Type B pancreatic cell (in vitro differentiated cells): ENCODE results near the gene DRAXIN. TPM values are rescaled to one million over a fixed set of nuclear protein-coding genes. Genes with fewer than 3 reads are reported as not detected.

Experiments
- DNase-seq: peaks from one replicate; pipeline ENCODE4 v3.0.0; 2021; ENCODE audit warnings: mixed read lengths; ENCODE audit not compliant: unreplicated experiment; ENCODE audit errors: extremely low spot score
- H3K27ac Mint-ChIP-seq: 2 replicates; pipeline ENCODE4 v1.8.0; 2021; ENCODE audit warnings: mild to moderate bottlenecking, mixed read lengths
- H3K27me3 Mint-ChIP-seq: 2 replicates; pipeline ENCODE4 v1.8.0; 2021; ENCODE audit warnings: mixed read lengths
- H3K36me3 Mint-ChIP-seq: 2 replicates; pipeline ENCODE4 v1.8.0; 2021; ENCODE audit warnings: mixed read lengths
- H3K4me1 Mint-ChIP-seq: one replicate; pipeline ENCODE4 v1.8.0; 2021; ENCODE audit warnings: mixed read lengths; ENCODE audit not compliant: unreplicated experiment
- H3K4me3 Mint-ChIP-seq: 2 replicates; pipeline ENCODE4 v1.8.0; 2021; ENCODE audit warnings: mild to moderate bottlenecking, mixed read lengths
- H3K9me3 Mint-ChIP-seq: 2 replicates; pipeline ENCODE4 v1.8.0; 2021; ENCODE audit warnings: mixed read lengths
- CTCF ChIP-seq: fragments of 200-600 bp; sonication (generic); conservative IDR thresholded peaks from 2 replicates; pipeline ENCODE4 v1.5.0; 2021; ENCODE audit warnings: antibody characterized with exemption, mild to moderate bottlenecking
- total RNA-seq: library from RNA; stranded (reverse); gene quantifications from 2 replicates; pipeline ENCODE4 v1.2.1, GENCODE V29; 2021; ENCODE audit warnings: low replicate concordance

Gene DRAXIN
- total RNA-seq, 1 donor from 2014 or later: 13.5 TPM

GRCh38 chr1:11704691-11705475 is 13.4 kb downstream of the DRAXIN start:
- peaks cover 10% of the 10 kb centered on the region for H3K27me3 Mint-ChIP-seq
- H3K36me3 Mint-ChIP-seq: no peaks in the 10 kb centered on the region
- H3K4me1 Mint-ChIP-seq: peaks cover 21% of the 10 kb centered on the region
- H3K9me3 Mint-ChIP-seq: no peaks in the 10 kb centered on the region
- TF ChIP-seq CTCF: no peak
- H3K4me3 Mint-ChIP-seq: no peak overlapping the region
- no peak overlapping the region for H3K27ac Mint-ChIP-seq
- DNase-seq: no peak

DNA sequence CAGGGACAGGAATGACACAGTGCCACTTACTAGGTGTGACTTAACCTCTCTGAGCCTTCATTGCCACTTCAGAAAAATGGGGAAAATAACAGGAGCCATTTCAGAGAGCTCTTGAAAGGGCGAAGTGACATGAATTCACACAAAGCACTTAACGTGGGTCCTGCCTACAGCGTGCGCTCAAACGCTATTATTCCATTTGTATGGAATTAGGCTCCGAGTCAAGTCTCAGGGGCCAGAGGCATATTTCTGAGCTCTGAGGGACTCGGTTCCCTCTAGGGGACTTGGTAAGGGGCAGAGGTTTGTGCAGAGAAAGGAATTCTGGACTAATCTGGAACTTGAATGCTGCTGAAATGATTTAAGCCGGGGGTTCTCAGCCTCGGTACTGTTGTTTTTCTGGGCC is 14.1 kb downstream of the DRAXIN start:
- DNase-seq: no peak
- Mint-ChIP-seq H3K4me3 (no peak overlapping the region), H3K9me3 (no peaks in the 10 kb centered on the region), H3K4me1 (peaks cover 21% of the 10 kb centered on the region), H3K27ac (no peak overlapping the region), H3K27me3 (peaks cover 10% of the 10 kb centered on the region), H3K36me3 (no peaks in the 10 kb centered on the region)
- TF ChIP-seq CTCF: no peak

- H3K36me3 Mint-ChIP-seq: no peaks in the 10 kb centered on the region
- no peak overlapping the region for H3K27ac Mint-ChIP-seq
- H3K4me1 Mint-ChIP-seq: peaks cover 16% of the 10 kb centered on the region
- H3K27me3 Mint-ChIP-seq: peaks cover 10% of the 10 kb centered on the region
- H3K9me3 Mint-ChIP-seq: no peaks in the 10 kb centered on the region
- no peak overlapping the region for H3K4me3 Mint-ChIP-seq
- no peak for DNase-seq
- no peak for TF ChIP-seq CTCF
Measured at GRCh38 chr1:11706292-11706691, 14.8 kb downstream of the DRAXIN start.

DNA sequence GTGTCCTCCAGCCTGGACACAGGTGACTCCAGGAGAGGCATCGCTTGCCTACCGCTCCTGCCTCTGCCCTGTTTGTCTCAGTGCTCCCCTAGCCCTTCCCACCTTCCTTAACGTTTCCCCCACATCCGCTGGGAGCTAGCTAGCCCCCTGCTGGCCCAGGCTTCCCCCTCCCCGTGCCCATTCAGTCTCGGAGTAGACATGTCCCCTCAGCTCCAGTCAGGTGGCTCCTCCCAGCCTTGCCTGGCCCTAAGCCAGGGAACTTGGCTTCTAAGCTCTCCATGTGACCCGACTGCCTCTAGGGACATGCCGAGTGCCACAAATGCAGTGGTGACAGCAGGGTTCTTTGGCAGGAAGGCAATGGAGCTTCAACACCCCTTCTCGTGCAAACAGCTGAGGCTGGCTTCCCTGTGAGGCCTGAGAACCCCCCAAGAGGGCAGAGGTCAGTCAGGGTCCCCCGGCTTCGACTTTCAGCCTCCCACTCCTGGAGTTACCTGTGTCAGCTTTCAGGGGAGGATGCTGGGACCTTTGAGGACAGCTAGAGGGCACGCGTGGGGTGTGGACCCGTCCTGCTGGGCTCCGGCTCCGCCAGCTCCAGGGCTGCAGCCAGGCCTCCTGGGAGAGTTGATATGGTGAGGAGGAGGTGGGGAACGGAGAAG is 16.2 kb downstream of the DRAXIN start:
- DNase-seq: no peak
- Mint-ChIP-seq H3K4me1 (peaks cover 14% of the 10 kb centered on the region), H3K4me3 (no peak overlapping the region), H3K9me3 (no peaks in the 10 kb centered on the region), H3K27me3 (peaks cover 10% of the 10 kb centered on the region), H3K27ac (no peak overlapping the region), H3K36me3 (no peaks in the 10 kb centered on the region)
- no peak for TF ChIP-seq CTCF

DNA sequence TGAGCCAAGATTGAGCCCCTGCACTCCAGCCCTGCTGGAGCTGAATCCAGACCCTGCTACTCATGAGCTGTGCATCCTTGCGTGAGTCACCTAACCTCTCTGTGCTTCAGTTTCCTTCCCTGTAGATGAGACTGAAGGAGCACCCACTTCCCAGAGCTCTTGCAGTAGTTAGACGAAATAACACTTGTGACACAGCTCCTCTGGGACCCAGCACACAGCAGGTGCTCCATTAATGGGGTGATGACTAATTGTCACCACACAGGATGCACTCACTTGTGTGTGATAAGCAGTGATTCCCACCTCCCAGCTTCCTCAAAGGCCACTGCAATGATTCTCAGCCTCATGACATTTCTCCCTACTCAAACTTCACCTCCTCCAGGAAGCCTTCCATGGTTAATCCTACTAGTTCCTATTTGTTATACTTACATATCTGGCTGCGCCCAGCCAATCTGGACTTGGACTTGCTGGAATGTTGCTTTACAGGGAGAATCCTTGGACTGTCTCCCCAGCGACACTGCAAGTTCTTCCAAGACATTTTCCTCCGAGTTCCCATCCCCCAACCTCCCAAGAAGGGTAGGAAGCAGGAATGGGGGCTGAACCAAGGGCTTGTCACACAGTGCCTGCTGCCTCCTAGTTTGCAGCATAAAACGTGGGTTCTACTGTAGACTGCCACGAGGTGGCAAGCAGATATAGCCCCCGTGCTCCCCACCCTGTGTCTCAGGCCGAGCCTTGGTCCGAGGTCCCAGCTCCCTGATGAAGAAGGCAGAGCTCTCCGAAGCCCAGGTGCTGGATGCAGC is 17.2 kb downstream of the DRAXIN start:
- H3K4me1 Mint-ChIP-seq: peaks cover 14% of the 10 kb centered on the region
- H3K36me3 Mint-ChIP-seq: no peaks in the 10 kb centered on the region
- DNase-seq: no peak
- TF ChIP-seq CTCF: no peak
- H3K27ac Mint-ChIP-seq: no peak overlapping the region
- H3K9me3 Mint-ChIP-seq: no peaks in the 10 kb centered on the region
- peaks cover 7% of the 10 kb centered on the region for H3K27me3 Mint-ChIP-seq
- H3K4me3 Mint-ChIP-seq: no peak overlapping the region
